Measurements from ENCODE around the gene PARP12. TPM values are rescaled to one million over a fixed set of nuclear protein-coding genes. Genes with fewer than 3 reads are reported as not detected.
A peak's percentile ranks its signal among the peaks of the same experiment; 100 is the strongest.

PARP12 gene
- polyA plus RNA-seq, 2 donors, result 10.2 to 13.0 TPM

DNA sequence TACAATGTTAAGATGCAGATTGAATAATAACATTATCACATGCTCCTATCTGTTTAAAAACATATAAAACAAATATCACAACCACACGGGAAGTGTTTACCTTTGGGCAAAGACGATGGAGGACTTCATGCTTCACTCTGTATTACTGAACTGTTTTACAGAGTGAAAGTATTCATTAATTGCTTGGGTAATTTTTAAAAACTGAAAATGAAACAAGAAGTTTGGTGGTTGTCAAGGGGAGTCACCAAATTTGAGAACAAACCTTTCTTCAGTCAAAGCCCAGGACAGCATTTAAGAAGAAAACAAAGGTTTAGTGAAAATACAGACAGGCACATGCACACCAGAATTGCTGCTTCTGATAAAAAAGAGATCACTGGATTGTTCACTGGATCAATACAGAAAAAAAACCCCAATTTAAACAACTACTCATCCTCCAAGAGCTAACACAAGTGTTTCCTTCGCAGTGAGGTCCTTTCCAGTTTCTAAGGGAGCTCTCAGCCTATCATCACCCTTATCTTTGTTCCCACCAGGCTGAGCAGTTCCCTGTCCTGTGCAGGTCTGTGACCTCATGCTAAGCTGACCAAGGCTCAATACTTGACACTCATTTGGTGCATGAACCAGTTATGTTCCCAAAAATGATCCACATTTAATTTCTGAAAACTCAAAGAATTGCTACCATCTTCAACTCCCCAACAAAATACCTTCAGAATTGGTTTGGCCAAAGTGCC lies 8.8 kb downstream of the PARP12 start:
- Histone ChIP-seq H3K27ac (ENCODE audit: low read depth in 2 of 2, low read length in 1 of 2) (no peak overlapping the region), H3K27me3 (ENCODE audit: control insufficient read depth in 1 of 2, insufficient read depth in 2 of 2, low read length in 2 of 2) (no peaks in the 10 kb centered on the region), H3K4me1 (ENCODE audit: control insufficient read depth in 2 of 2, insufficient read depth in 2 of 2, low read length in 1 of 2) (peaks cover 4 to 9% of the 10 kb centered on the region in 2 donors), H3K9me3 (ENCODE audit: control insufficient read depth in 2 of 2, insufficient read depth in 1 of 2, low read depth in 1 of 2, low read length in 1 of 2) (no peaks in the 10 kb centered on the region), H3K4me3 (ENCODE audit: low read depth in 1 of 2, low read length in 2 of 2) (no peak overlapping the region), H3K36me3 (ENCODE audit: control insufficient read depth in 2 of 2, insufficient read depth in 2 of 2, low read length in 1 of 2) (peaks cover 3% of the 10 kb centered on the region in 2 donors)
- WGBS, 2 donors, result 65 to 78% methylated on average over 3 of the region's 3 CpGs

DNA sequence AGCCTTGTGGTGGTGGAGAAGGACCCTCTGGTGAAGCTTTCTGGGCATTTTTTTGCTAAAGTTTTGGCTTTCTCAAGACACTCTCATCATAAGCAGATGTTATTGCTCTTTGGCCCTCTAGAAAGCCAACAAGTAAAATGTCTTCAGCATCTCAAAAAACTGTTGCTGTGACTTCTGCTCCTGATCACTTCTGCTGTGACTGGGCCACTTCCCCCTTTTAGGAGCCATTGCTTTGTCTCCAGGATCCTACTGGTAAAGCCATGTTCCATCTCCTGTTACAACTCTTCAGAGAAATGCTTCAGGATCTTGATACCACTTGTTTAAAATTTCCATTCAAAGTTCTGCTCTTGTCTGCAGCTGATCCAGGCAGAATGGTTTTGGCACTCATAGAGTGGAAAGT lies 10.9 kb downstream of the PARP12 start:
- no peaks in the 10 kb centered on the region for H3K9me3 ChIP-seq (ENCODE audit: control insufficient read depth in 2 of 2, insufficient read depth in 1 of 2, low read depth in 1 of 2, low read length in 1 of 2)
- H3K36me3 ChIP-seq (ENCODE audit: control insufficient read depth in 2 of 2, insufficient read depth in 2 of 2, low read length in 1 of 2), result peaks cover 3 to 8% of the 10 kb centered on the region in 2 donors
- H3K27me3 ChIP-seq (ENCODE audit: control insufficient read depth in 1 of 2, insufficient read depth in 2 of 2, low read length in 2 of 2), result no peaks in the 10 kb centered on the region
- no peak overlapping the region for H3K27ac ChIP-seq (ENCODE audit: low read depth in 2 of 2, low read length in 1 of 2)
- peaks cover 4 to 9% of the 10 kb centered on the region in 2 donors for H3K4me1 ChIP-seq (ENCODE audit: control insufficient read depth in 2 of 2, insufficient read depth in 2 of 2, low read length in 1 of 2)
- no peak overlapping the region for H3K4me3 ChIP-seq (ENCODE audit: low read depth in 1 of 2, low read length in 2 of 2)

DNA sequence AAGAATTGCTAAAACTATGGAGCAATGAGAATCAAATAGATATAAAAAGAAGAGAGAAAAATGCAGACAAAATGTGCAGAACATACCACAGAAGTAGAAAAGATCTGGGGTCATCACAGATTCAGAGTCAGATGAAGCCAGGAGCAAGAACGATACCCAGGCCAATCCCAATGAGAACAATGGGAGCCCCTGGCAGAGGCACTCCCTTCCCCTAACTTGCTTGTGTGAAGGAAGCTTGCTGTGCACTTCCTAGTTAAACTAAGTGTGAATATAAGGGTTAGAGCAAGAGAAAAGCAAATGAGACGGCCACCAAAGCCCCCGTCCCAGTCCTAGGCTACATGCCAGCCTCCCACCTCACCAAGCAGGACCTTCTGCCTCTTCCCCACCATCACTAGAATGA lies 12.7 kb downstream of the PARP12 start:
- Histone ChIP-seq H3K9me3 (ENCODE audit: control insufficient read depth in 2 of 2, insufficient read depth in 1 of 2, low read depth in 1 of 2, low read length in 1 of 2) (no peaks in the 10 kb centered on the region), H3K4me1 (ENCODE audit: control insufficient read depth in 2 of 2, insufficient read depth in 2 of 2, low read length in 1 of 2) (peaks cover 4 to 7% of the 10 kb centered on the region in 2 donors), H3K36me3 (ENCODE audit: control insufficient read depth in 2 of 2, insufficient read depth in 2 of 2, low read length in 1 of 2) (peaks cover 3 to 6% of the 10 kb centered on the region in 2 donors), H3K27ac (ENCODE audit: low read depth in 2 of 2, low read length in 1 of 2) (no peak overlapping the region), H3K4me3 (ENCODE audit: low read depth in 1 of 2, low read length in 2 of 2) (no peak overlapping the region), H3K27me3 (ENCODE audit: control insufficient read depth in 1 of 2, insufficient read depth in 2 of 2, low read length in 2 of 2) (no peaks in the 10 kb centered on the region)
- 84 to 96% methylated on average over 3 of the region's 3 CpGs for WGBS, 2 donors

GRCh38 chr7:140049339-140050024 lies 13.3 kb downstream of the PARP12 start:
- Histone ChIP-seq H3K36me3 (ENCODE audit: control insufficient read depth in 2 of 2, insufficient read depth in 2 of 2, low read length in 1 of 2) (peaks cover 3 to 6% of the 10 kb centered on the region in 2 donors), H3K9me3 (ENCODE audit: control insufficient read depth in 2 of 2, insufficient read depth in 1 of 2, low read depth in 1 of 2, low read length in 1 of 2) (no peaks in the 10 kb centered on the region), H3K4me3 (ENCODE audit: low read depth in 1 of 2, low read length in 2 of 2) (no peak overlapping the region), H3K27ac (ENCODE audit: low read depth in 2 of 2, low read length in 1 of 2) (peak overlapping the region; percentile 2 to 6), H3K27me3 (ENCODE audit: control insufficient read depth in 1 of 2, insufficient read depth in 2 of 2, low read length in 2 of 2) (no peaks in the 10 kb centered on the region), H3K4me1 (ENCODE audit: control insufficient read depth in 2 of 2, insufficient read depth in 2 of 2, low read length in 1 of 2) (peaks cover 4 to 7% of the 10 kb centered on the region in 2 donors)
- 60 to 67% methylated on average over 5 of the region's 5 CpGs for WGBS, 2 donors

- Histone ChIP-seq H3K27ac (ENCODE audit: low read depth in 2 of 2, low read length in 1 of 2) (no peak overlapping the region), H3K4me3 (ENCODE audit: low read depth in 1 of 2, low read length in 2 of 2) (no peak overlapping the region), H3K9me3 (ENCODE audit: control insufficient read depth in 2 of 2, insufficient read depth in 1 of 2, low read depth in 1 of 2, low read length in 1 of 2) (no peaks in the 10 kb centered on the region), H3K36me3 (ENCODE audit: control insufficient read depth in 2 of 2, insufficient read depth in 2 of 2, low read length in 1 of 2) (peaks cover 3 to 4% of the 10 kb centered on the region in 2 donors), H3K4me1 (ENCODE audit: control insufficient read depth in 2 of 2, insufficient read depth in 2 of 2, low read length in 1 of 2) (peaks cover 4 to 7% of the 10 kb centered on the region in 2 donors), H3K27me3 (ENCODE audit: control insufficient read depth in 1 of 2, insufficient read depth in 2 of 2, low read length in 2 of 2) (no peaks in the 10 kb centered on the region)
- WGBS, 2 donors, result 36 to 64% methylated on average over 1 of the region's 1 CpG
Observed at GRCh38 chr7:140048989-140049338, 13.8 kb downstream of the PARP12 start.

DNA sequence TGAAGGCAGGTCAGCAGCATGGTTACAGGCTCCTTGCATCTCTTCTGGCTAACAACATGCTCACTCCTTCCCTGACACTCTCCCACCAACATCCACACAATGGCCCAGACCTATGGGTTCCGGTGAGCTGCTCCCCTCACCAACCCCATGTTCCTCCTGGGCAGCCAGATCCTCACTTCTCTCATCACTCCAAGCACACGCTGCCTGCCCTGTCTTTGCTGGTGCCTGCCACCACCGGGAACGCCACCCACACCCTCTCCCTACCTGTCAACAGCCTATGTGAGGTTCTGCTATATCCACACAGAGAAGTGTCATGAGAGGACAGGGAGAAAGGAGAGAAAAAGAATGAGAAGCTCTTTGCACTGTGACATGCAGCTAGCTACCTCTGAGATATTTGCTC lies 14.6 kb downstream of the PARP12 start:
- Histone ChIP-seq H3K27ac (ENCODE audit: low read depth in 2 of 2, low read length in 1 of 2) (no peak overlapping the region), H3K4me1 (ENCODE audit: control insufficient read depth in 2 of 2, insufficient read depth in 2 of 2, low read length in 1 of 2) (peaks cover 4 to 7% of the 10 kb centered on the region in 2 donors), H3K27me3 (ENCODE audit: control insufficient read depth in 1 of 2, insufficient read depth in 2 of 2, low read length in 2 of 2) (no peaks in the 10 kb centered on the region), H3K4me3 (ENCODE audit: low read depth in 1 of 2, low read length in 2 of 2) (no peak overlapping the region), H3K36me3 (ENCODE audit: control insufficient read depth in 2 of 2, insufficient read depth in 2 of 2, low read length in 1 of 2) (peaks cover 3 to 4% of the 10 kb centered on the region in 2 donors), H3K9me3 (ENCODE audit: control insufficient read depth in 2 of 2, insufficient read depth in 1 of 2, low read depth in 1 of 2, low read length in 1 of 2) (no peaks in the 10 kb centered on the region)
- 91 to 95% methylated on average over 4 of the region's 4 CpGs for WGBS, 2 donors

- H3K4me1 ChIP-seq (ENCODE audit: control insufficient read depth in 2 of 2, insufficient read depth in 2 of 2, low read length in 1 of 2), result peaks cover 4 to 7% of the 10 kb centered on the region in 2 donors
Observed at GRCh38 chr7:140047197-140047596, 15.6 kb downstream of the PARP12 start.

DNA sequence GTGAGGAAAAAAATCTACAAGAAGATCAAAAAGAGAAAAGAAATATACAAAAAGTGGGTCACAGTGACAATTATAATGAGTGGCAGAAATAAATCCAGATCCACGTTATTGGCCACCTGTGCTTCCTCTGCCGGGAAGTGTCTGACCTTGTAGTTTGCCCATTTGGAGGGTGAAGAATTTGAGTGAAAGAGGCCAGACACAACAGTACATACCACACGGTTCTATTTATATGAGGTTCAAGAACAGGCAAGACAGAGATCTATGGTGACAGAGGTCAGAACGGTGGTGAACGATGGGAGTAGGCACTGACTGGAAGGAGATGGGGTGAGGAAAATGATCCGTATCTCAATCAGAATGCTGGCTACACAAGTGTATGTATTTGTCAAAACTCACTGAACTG lies 17.1 kb downstream of the PARP12 start:
- no peak overlapping the region for H3K4me3 ChIP-seq (ENCODE audit: low read depth in 1 of 2, low read length in 2 of 2)
- no peaks in the 10 kb centered on the region for H3K9me3 ChIP-seq (ENCODE audit: control insufficient read depth in 2 of 2, insufficient read depth in 1 of 2, low read depth in 1 of 2, low read length in 1 of 2)
- peaks cover 3 to 11% of the 10 kb centered on the region in 2 donors for H3K36me3 ChIP-seq (ENCODE audit: control insufficient read depth in 2 of 2, insufficient read depth in 2 of 2, low read length in 1 of 2)
- H3K27ac ChIP-seq (ENCODE audit: low read depth in 2 of 2, low read length in 1 of 2), result no peak overlapping the region
- H3K4me1 ChIP-seq (ENCODE audit: control insufficient read depth in 2 of 2, insufficient read depth in 2 of 2, low read length in 1 of 2), result peaks cover 4 to 7% of the 10 kb centered on the region in 2 donors
- WGBS, 2 donors, result 58 to 82% methylated on average over 6 of the region's 6 CpGs
- no peaks in the 10 kb centered on the region for H3K27me3 ChIP-seq (ENCODE audit: control insufficient read depth in 1 of 2, insufficient read depth in 2 of 2, low read length in 2 of 2)

More at GRCh38 chr7:140047197-140047596, 15.6 kb downstream of the PARP12 start:
- Histone ChIP-seq H3K9me3 (ENCODE audit: control insufficient read depth in 2 of 2, insufficient read depth in 1 of 2, low read depth in 1 of 2, low read length in 1 of 2) (no peaks in the 10 kb centered on the region), H3K4me3 (ENCODE audit: low read depth in 1 of 2, low read length in 2 of 2) (no peak overlapping the region), H3K27ac (ENCODE audit: low read depth in 2 of 2, low read length in 1 of 2) (no peak overlapping the region), H3K36me3 (ENCODE audit: control insufficient read depth in 2 of 2, insufficient read depth in 2 of 2, low read length in 1 of 2) (peaks cover 3 to 7% of the 10 kb centered on the region in 2 donors), H3K27me3 (ENCODE audit: control insufficient read depth in 1 of 2, insufficient read depth in 2 of 2, low read length in 2 of 2) (no peaks in the 10 kb centered on the region)
- WGBS, 2 donors, result 97% methylated on average over 3 of the region's 3 CpGs

- Histone ChIP-seq H3K9me3 (ENCODE audit: control insufficient read depth in 2 of 2, insufficient read depth in 1 of 2, low read depth in 1 of 2, low read length in 1 of 2) (no peaks in the 10 kb centered on the region), H3K27me3 (ENCODE audit: control insufficient read depth in 1 of 2, insufficient read depth in 2 of 2, low read length in 2 of 2) (no peaks in the 10 kb centered on the region), H3K36me3 (ENCODE audit: control insufficient read depth in 2 of 2, insufficient read depth in 2 of 2, low read length in 1 of 2) (peaks cover 0 to 19% of the 10 kb centered on the region in 2 donors), H3K4me3 (ENCODE audit: low read depth in 1 of 2, low read length in 2 of 2) (no peak overlapping the region), H3K4me1 (ENCODE audit: control insufficient read depth in 2 of 2, insufficient read depth in 2 of 2, low read length in 1 of 2) (peaks cover 2 to 3% of the 10 kb centered on the region in 2 donors), H3K27ac (ENCODE audit: low read depth in 2 of 2, low read length in 1 of 2) (no peak overlapping the region)
- 89 to 94% methylated on average over 6 of the region's 6 CpGs for WGBS, 2 donors
Observed at GRCh38 chr7:140044251-140044650, 18.5 kb downstream of the PARP12 start.

DNA sequence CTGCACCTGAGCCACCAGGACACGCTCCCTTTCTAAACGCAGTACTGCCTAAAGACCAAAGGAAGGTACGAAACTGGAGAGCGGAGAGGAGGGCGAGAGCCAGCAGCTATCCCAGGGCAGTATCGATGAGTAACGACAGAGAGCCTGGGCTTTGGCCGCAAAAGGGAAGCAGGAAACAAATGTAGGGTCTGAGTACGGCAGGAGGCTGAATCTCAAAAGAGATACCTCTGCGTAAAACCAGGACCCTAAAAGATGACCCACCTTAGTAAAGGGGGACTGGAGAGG lies 20.4 kb downstream of the PARP12 start:
- Histone ChIP-seq H3K4me3 (ENCODE audit: low read depth in 1 of 2, low read length in 2 of 2) (no peak overlapping the region), H3K36me3 (ENCODE audit: control insufficient read depth in 2 of 2, insufficient read depth in 2 of 2, low read length in 1 of 2) (peaks cover 4 to 21% of the 10 kb centered on the region in 2 donors), H3K9me3 (ENCODE audit: control insufficient read depth in 2 of 2, insufficient read depth in 1 of 2, low read depth in 1 of 2, low read length in 1 of 2) (no peaks in the 10 kb centered on the region), H3K27me3 (ENCODE audit: control insufficient read depth in 1 of 2, insufficient read depth in 2 of 2, low read length in 2 of 2) (no peaks in the 10 kb centered on the region), H3K27ac (ENCODE audit: low read depth in 2 of 2, low read length in 1 of 2) (no peak overlapping the region), H3K4me1 (ENCODE audit: control insufficient read depth in 2 of 2, insufficient read depth in 2 of 2, low read length in 1 of 2) (peaks cover 0 to 3% of the 10 kb centered on the region in 2 donors)
- 93 to 94% methylated on average over 10 of the region's 10 CpGs for WGBS, 2 donors
